Testis (tissue), 3 donors: ENCODE results near the gene MMS19. TPM values are rescaled to one million over a fixed set of nuclear protein-coding genes. Genes with fewer than 3 reads are reported as not detected.

Source experiments
- DNase-seq: peaks from one replicate; pipeline ENCODE4 v3.0.0-alpha.2; 2019
- H3K27ac ChIP-seq, 2 donors: fragments of 200-600 bp; sonication (generic); one replicate each; pipeline ENCODE4 v1.5.1; 2019
- H3K27me3 ChIP-seq: fragments of 200-600 bp; sonication (generic); one replicate; pipeline ENCODE4 v1.5.1; 2019
- H3K36me3 ChIP-seq: fragments of 200-600 bp; sonication (generic); one replicate; pipeline ENCODE4 v1.5.1; 2017; ENCODE audit warnings: low read depth; ENCODE audit errors: missing control alignments
- H3K4me1 ChIP-seq: fragments of 200-600 bp; sonication (generic); one replicate; pipeline ENCODE4 v1.5.1; 2019
- H3K4me3 ChIP-seq, 2 donors: fragments of 200-600 bp; sonication (generic); one replicate each; pipeline ENCODE4 v1.5.1; 2017 to 2019
- H3K9me3 ChIP-seq: fragments of 200-600 bp; sonication (generic); one replicate; pipeline ENCODE4 v1.5.1; 2017
- POLR2A ChIP-seq: fragments of 450-650 bp; IDR thresholded peaks from one replicate; pipeline ENCODE4 v1.6.1; 2017; ENCODE audit warnings: antibody characterized with exemption, mild to moderate bottlenecking, moderate library complexity
- WGBS, 2 donors: methylation state at CpG; one replicate each; pipeline ENCODE4 v1.1.5; 2018; 5-methylcytosine and 5-hydroxymethylcytosine counted together
- intact Hi-C: fragments of 100-400 bp; cut with DNase I; formaldehyde crosslinking; loops from one replicate; pipeline ENCODE4 v1.15.1; 2023; ENCODE audit warnings: low total_unique reads
- polyA plus RNA-seq: library from polyadenylated mRNA; stranded (reverse); fragments of 350-450 nt; fragmentation: Illumina TruSeq; extraction: RNeasy Lipid Tissue Mini Kit (QIAGEN cat#74804); gene quantifications from one replicate; pipeline ENCODE4 v1.2.3, GENCODE V29; 2014; ENCODE audit warnings: low read depth, low replicate concordance; ENCODE audit not compliant: insufficient read depth
- total RNA-seq, 2 donors: library from RNA; depleted of rRNA; stranded (reverse); fragments of >200 nt; gene quantifications; one replicate each; pipeline ENCODE4 v1.2.3, GENCODE V29; 2016
- TF ChIP-seq, protein P1 (sequence below), 3 experiments: fragments of 450-650 bp in 2 of 3; fragments of 200-600 bp in 1 of 3; sonication (generic) in 1 of 3; IDR thresholded peaks; one replicate each; pipeline ENCODE4 v1.5.1; 2016 to 2019; ENCODE audit warnings: antibody characterized with exemption in 3 of 3, mild to moderate bottlenecking in 2 of 3, moderate library complexity in 1 of 3

MMS19 gene
- total and polyA plus RNA-seq, 3 donors from 2014 or later, result 109 to 253 (median 206) TPM

DNA sequence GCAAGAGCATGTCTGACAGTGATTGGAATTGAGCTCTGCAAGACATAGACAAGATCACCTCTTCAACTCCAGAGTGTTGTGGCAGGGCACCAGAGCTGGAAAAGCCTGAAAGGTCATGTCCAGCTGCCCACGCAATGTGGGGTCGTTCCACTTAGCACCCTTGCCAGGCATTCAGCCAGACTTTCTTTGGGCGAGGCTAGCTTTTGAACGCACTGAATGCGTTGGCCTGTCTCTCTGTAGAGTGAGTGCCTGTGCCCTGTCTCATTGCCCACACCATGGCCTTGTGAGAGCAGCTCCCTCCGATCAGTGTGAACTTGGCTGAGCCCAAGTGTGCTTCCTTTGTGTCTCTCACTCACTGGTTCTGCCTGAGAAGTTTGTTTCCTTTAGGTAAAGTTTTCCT lies 23.8 kb upstream of the MMS19 start:
- H3K4me3 ChIP-seq, result no peak overlapping the region
- H3K9me3 ChIP-seq, result no peaks in the 10 kb centered on the region
- intact Hi-C loops, result no loop called here
- no peak for DNase-seq
- WGBS, 2 donors, result 72 to 73% methylated on average over 6 of the region's 6 CpGs
- no peaks in the 10 kb centered on the region for H3K27me3 ChIP-seq
- H3K27ac ChIP-seq, result no peak overlapping the region
- no peaks in the 10 kb centered on the region for H3K36me3 ChIP-seq
- TF ChIP-seq, protein P1, sequence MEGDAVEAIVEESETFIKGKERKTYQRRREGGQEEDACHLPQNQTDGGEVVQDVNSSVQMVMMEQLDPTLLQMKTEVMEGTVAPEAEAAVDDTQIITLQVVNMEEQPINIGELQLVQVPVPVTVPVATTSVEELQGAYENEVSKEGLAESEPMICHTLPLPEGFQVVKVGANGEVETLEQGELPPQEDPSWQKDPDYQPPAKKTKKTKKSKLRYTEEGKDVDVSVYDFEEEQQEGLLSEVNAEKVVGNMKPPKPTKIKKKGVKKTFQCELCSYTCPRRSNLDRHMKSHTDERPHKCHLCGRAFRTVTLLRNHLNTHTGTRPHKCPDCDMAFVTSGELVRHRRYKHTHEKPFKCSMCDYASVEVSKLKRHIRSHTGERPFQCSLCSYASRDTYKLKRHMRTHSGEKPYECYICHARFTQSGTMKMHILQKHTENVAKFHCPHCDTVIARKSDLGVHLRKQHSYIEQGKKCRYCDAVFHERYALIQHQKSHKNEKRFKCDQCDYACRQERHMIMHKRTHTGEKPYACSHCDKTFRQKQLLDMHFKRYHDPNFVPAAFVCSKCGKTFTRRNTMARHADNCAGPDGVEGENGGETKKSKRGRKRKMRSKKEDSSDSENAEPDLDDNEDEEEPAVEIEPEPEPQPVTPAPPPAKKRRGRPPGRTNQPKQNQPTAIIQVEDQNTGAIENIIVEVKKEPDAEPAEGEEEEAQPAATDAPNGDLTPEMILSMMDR (IDR thresholded peaks at IDR 0.05), result no peak
- TF ChIP-seq POLR2A, result no peak
- H3K4me1 ChIP-seq, result peaks cover 23% of the 10 kb centered on the region

GRCh38 chr10:97520978-97521761 lies 22.9 kb upstream of the MMS19 start:
- Histone ChIP-seq H3K4me1 (peaks cover 21% of the 10 kb centered on the region), H3K36me3 (no peaks in the 10 kb centered on the region), H3K9me3 (no peaks in the 10 kb centered on the region), H3K4me3 (no peak overlapping the region), H3K27ac (no peak overlapping the region), H3K27me3 (no peaks in the 10 kb centered on the region)
- DNase-seq, result no peak
- intact Hi-C loops, result no loop called here
- WGBS, 2 donors, result 77 to 80% methylated on average over 10 to 11 of the region's 11 CpGs
- TF ChIP-seq, protein P1 (IDR thresholded peaks at IDR 0.05), result no peak
- TF ChIP-seq POLR2A, result no peak

DNA sequence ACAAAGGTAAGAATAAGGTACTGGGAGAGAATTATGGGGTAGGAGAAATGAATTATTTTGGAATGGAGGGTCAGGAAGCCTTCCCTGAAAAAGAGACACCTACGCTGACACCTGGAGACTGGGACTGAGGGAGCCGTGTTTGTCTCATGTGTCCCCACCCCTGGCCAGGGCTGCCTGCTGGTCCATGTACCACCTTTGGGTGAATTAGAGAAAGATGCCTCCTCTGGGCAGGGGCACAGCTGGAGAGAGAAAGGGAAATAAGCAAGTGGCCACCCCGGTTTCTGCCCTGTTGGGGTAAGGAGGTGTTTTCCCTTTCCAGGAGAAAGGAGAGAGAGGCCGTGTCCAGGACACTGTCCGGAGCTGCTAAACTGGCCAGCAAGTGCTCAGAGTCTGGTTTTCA lies 22.3 kb upstream of the MMS19 start:
- no peak for DNase-seq
- 85 to 92% methylated on average over 5 of the region's 5 CpGs for WGBS, 2 donors
- intact Hi-C loops, result no loop called here
- Histone ChIP-seq H3K36me3 (no peaks in the 10 kb centered on the region), H3K4me3 (no peak overlapping the region), H3K27ac (no peak overlapping the region), H3K27me3 (no peaks in the 10 kb centered on the region), H3K9me3 (no peaks in the 10 kb centered on the region), H3K4me1 (peaks cover 19% of the 10 kb centered on the region)
- TF ChIP-seq, protein P1 (IDR thresholded peaks at IDR 0.05), result no peak
- TF ChIP-seq POLR2A, result no peak

DNA sequence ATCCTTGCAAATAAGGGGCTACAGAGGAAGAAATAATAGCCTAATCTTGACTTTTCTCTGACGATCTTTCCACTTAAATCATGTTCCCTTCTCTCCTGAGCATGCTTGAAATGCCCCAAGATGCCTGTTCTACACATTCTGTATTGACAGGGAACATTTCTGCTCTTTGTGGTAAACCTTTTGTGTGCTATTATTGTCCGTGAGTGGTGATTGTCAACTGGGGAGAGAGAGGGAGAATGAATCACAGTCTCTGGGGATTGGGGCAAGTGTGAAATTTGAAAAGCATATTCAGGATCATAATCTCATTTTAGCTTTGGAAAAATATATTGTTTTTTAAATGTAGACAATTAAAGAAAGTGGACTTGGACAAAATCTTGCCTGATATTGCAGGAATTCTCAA lies 21.1 kb upstream of the MMS19 start:
- no peak overlapping the region for H3K27ac ChIP-seq
- H3K4me3 ChIP-seq, result no peak overlapping the region
- H3K4me1 ChIP-seq, result peaks cover 24% of the 10 kb centered on the region
- no peaks in the 10 kb centered on the region for H3K9me3 ChIP-seq
- TF ChIP-seq, protein P1 (IDR thresholded peaks at IDR 0.05), result no peak
- TF ChIP-seq POLR2A, result no peak
- 48 to 60% methylated on average over 2 of the region's 2 CpGs for WGBS, 2 donors
- intact Hi-C loops, result no loop called here
- no peaks in the 10 kb centered on the region for H3K27me3 ChIP-seq
- no peaks in the 10 kb centered on the region for H3K36me3 ChIP-seq
- DNase-seq, result no peak
